Retinal pigment epithelial cell (primary cell): ENCODE results near the gene MEIG1.

ENCODE experiments used
- DNase-seq: peaks from one replicate; pipeline ENCODE4 v3.0.0-alpha.2; 2010; ENCODE audit warnings: low read depth
- H3K4me3 ChIP-seq: 2 replicates; pipeline ENCODE4 v1.5.1; 2011; ENCODE audit warnings: mild to moderate bottlenecking, low read length, control low read depth, moderate library complexity
- TF ChIP-seq, protein P1 (sequence below): conservative IDR thresholded peaks from 2 replicates; pipeline ENCODE4 v1.5.1; 2011; ENCODE audit warnings: low read depth, low read length, control low read depth, inconsistent platforms

MEIG1 gene, protein sequence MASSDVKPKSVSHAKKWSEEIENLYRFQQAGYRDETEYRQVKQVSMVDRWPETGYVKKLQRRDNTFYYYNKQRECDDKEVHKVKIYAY

DNA sequence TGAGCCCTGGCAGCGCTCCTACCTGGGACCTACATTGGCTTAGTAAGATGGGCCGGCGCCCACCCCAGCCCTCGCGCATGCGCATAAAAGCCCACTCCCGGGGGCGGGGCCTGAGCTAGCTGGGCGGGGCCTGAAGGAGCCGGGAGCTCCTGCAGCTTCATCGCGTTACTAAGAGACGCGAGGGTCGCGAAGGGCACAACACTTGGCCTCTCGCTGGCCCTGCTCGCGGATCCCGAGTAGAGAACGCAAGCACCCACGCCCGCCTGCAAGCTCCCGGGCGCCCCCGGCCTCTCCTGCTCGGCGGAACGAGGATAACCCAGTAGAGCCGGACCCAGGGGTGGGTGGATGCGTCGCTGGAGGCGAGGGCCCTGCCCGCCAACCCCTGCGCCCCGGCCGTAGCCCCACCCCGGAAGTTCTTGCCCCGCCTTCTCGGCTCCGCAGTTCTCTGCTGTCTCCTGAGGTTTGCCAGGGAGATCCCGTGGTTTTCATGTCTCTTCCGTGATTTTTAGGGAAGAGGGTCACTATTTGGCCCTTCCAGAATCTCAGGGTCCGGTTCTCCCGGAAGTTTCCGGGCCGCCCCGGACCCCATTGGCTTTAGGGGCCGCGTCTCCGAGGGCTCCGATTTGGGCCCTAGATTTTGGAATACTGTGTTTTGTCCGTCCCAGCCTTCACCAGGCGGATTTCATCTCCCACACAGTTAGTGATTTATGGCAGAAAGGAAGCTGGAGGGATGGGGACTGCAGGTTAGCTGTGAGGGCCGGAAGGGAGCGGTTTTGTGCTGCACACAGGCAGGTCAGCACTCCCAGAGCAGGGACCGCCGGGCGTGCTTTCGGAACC is at the start of gene MEIG1:
Gene MEIG1 (plus strand): TSS at position 168 of the 837 bp plus-strand sequence. CDS start 7,081 bp downstream, outside the sequence.
- DNase-seq = peak; percentile 67
- peak within 1 kb of the TSS; percentile 65 for H3K4me3 ChIP-seq
- TF ChIP-seq, protein P1, sequence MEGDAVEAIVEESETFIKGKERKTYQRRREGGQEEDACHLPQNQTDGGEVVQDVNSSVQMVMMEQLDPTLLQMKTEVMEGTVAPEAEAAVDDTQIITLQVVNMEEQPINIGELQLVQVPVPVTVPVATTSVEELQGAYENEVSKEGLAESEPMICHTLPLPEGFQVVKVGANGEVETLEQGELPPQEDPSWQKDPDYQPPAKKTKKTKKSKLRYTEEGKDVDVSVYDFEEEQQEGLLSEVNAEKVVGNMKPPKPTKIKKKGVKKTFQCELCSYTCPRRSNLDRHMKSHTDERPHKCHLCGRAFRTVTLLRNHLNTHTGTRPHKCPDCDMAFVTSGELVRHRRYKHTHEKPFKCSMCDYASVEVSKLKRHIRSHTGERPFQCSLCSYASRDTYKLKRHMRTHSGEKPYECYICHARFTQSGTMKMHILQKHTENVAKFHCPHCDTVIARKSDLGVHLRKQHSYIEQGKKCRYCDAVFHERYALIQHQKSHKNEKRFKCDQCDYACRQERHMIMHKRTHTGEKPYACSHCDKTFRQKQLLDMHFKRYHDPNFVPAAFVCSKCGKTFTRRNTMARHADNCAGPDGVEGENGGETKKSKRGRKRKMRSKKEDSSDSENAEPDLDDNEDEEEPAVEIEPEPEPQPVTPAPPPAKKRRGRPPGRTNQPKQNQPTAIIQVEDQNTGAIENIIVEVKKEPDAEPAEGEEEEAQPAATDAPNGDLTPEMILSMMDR = no peak

DNA sequence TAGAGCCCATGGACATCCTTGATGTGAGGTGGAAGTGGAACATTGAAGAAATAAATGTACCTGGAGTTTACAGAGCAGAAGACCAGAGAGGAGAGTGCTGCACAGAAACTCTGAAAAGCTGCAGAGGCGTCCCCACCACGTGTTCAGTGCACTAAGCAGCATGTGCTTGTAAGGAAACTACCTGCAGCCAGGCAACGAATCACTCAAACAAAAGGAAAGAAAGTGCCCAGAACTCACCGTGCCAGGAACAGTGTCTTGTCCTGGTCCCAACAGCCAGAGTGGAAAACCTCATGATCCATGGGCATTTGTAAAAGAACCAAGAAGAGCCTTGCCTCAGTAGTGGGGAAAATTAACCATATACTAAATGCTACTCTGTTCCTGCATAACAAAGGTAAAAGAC is 48.2 kb upstream of the MEIG1 start:
- H3K4me3 ChIP-seq = no peak overlapping the region
- TF ChIP-seq, protein P1 = no peak
- DNase-seq = no peak

DNA sequence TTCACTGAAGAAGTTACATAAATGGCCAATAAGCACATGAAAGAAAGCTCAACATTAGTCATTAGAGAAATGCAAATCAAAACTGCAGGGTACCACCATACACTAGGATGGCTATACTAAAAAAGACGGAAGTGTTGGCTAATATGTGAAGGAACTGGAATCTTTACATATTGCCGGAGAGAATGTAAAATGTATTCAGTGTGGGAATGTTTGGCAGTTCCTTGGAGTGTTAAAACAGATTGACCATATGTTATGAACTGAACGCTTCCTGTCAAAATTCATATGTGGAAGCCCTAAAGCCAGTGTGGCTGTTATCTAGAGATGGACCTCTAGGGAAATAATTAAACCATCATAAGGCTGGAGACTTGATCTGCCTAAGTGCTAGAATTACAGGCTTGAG is 47.4 kb upstream of the MEIG1 start:
- DNase-seq = no peak
- H3K4me3 ChIP-seq = no peak overlapping the region
- TF ChIP-seq, protein P1 = no peak

- no peak for DNase-seq
- H3K4me3 ChIP-seq = no peak overlapping the region
- TF ChIP-seq, protein P1 = no peak
These were observed 42.6 kb upstream of the MEIG1 start for GRCh38 chr10:14916600-14916999.

GRCh38 chr10:14917827-14918226 is 41.4 kb upstream of the MEIG1 start:
- no peak for DNase-seq
- TF ChIP-seq, protein P1 = no peak
- no peak overlapping the region for H3K4me3 ChIP-seq

DNA sequence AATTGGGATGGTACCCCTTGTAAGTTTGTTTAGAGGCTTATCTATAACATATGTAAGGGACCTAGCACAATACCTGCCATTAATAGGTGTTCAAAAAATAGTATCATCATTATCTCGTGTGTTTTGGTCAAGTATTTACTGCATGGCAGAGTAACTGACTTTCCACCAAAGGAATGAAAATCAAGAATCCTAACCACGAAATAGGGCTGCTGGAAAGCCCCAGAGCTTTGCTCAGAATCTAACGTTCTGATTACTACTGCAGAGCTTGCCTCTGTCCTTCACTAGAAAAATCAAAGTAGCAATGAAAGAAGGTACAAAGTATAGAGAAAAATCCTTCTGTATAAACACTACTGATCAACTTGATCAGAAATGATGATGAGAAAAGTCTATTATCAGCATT is 40.2 kb upstream of the MEIG1 start:
- H3K4me3 ChIP-seq = no peak overlapping the region
- no peak for DNase-seq
- TF ChIP-seq, protein P1 = no peak

- TF ChIP-seq, protein P1 = no peak
- DNase-seq = no peak
- no peak overlapping the region for H3K4me3 ChIP-seq
These were observed 35.2 kb upstream of the MEIG1 start for GRCh38 chr10:14924013-14924412.
